IMR-90 (cell line): ENCODE results near the gene KDM2A. TPM values are rescaled to one million over a fixed set of nuclear protein-coding genes. Genes with fewer than 3 reads are reported as not detected.

ENCODE experiments used
- ATAC-seq: fragments of 200-7000 bp; cut with Tn5 transposase; 2 replicates; pipeline ENCODE4 v1.9.1; 2020; ENCODE audit warnings: low read depth, mild to moderate bottlenecking, moderate library complexity
- BruUV-seq: library from RNA; stranded (reverse); fragments of 400-500 nt; replicated peaks from 2 replicates; lab custom pipeline; 2021; lab: Mats Ljungman, UMichigan
- CTCF ChIA-PET: fragments of 300-600 bp; formaldehyde crosslinking; extraction: SDS; loops from one replicate; lab custom pipeline; 2021; ENCODE audit warnings: antibody characterized with exemption; lab: Yijun Ruan, JAX
- POLR2A ChIA-PET: fragments of 300-600 bp; sonication (Branson Sonifier 250); formaldehyde crosslinking; loops from one replicate; lab custom pipeline; 2022; ENCODE audit warnings: antibody characterized with exemption; ENCODE audit not compliant: unreplicated experiment; lab: Charles Lee
- DNase-seq: peaks from one replicate; pipeline ENCODE4 v3.0.0; 2013
- H2AFZ ChIP-seq: replicated peaks from 2 replicates; pipeline ENCODE3; 2013; ENCODE audit warnings: low read length, mild to moderate bottlenecking; ENCODE audit not compliant: poor library complexity
- H2AK5ac ChIP-seq: 2 replicates; pipeline ENCODE4 v1.6.1; 2013; ENCODE audit warnings: low read depth, low read length, inconsistent platforms
- H2AK9ac ChIP-seq: replicated peaks from 2 replicates; pipeline ENCODE3; 2013; ENCODE audit warnings: mild to moderate bottlenecking, low read depth, low read length, moderate library complexity; ENCODE audit not compliant: poor library complexity
- H2BK120ac ChIP-seq: 2 replicates; pipeline ENCODE4 v1.6.1; 2013; ENCODE audit warnings: low read depth, low read length, inconsistent platforms
- H2BK15ac ChIP-seq: 3 replicates; pipeline ENCODE4 v1.6.1; 2013; ENCODE audit warnings: low read depth, low read length, inconsistent platforms
- H2BK20ac ChIP-seq: 2 replicates; pipeline ENCODE4 v1.6.1; 2013; ENCODE audit warnings: low read depth, mild to moderate bottlenecking, inconsistent platforms, low read length, moderate library complexity
- H2BK5ac ChIP-seq: 2 replicates; pipeline ENCODE4 v1.6.1; 2013; ENCODE audit warnings: mild to moderate bottlenecking, low read depth, low read length, inconsistent platforms; ENCODE audit not compliant: poor library complexity, severe bottlenecking
- H3K14ac ChIP-seq: replicated peaks from 2 replicates; pipeline ENCODE4 v1.6.1; 2013; ENCODE audit warnings: low read depth, low read length, inconsistent platforms
- H3K18ac ChIP-seq: 2 replicates; pipeline ENCODE4 v1.6.1; 2013; ENCODE audit warnings: low read depth, low read length, control low read depth
- H3K23ac ChIP-seq: 2 replicates; pipeline ENCODE4 v1.6.1; 2013; ENCODE audit warnings: low read depth, low read length, inconsistent platforms
- H3K27ac ChIP-seq: 2 replicates; pipeline ENCODE4 v1.5.1; 2013; ENCODE audit warnings: mild to moderate bottlenecking, control low read depth, low read length; ENCODE audit not compliant: insufficient read depth
- H3K27me3 ChIP-seq: 2 replicates; pipeline ENCODE4 v1.6.1; 2013; ENCODE audit warnings: low read length; ENCODE audit not compliant: control insufficient read depth, insufficient read depth
- H3K36me3 ChIP-seq: 2 replicates; pipeline ENCODE4 v1.6.1; 2013; ENCODE audit warnings: low read length, mixed read lengths; ENCODE audit not compliant: control insufficient read depth, insufficient read depth
- H3K4ac ChIP-seq: 2 replicates; pipeline ENCODE4 v1.6.1; 2013; ENCODE audit warnings: low read depth, low read length, inconsistent platforms
- H3K4me1 ChIP-seq: 2 replicates; pipeline ENCODE4 v1.6.1; 2013; ENCODE audit warnings: low read length, mixed read lengths; ENCODE audit not compliant: control insufficient read depth, insufficient read depth
- H3K4me2 ChIP-seq: 2 replicates; pipeline ENCODE4 v1.6.1; 2013; ENCODE audit warnings: low read depth, mild to moderate bottlenecking, control low read depth, low read length, moderate library complexity
- H3K4me3 ChIP-seq: 2 replicates; pipeline ENCODE4 v1.5.1; 2013; ENCODE audit warnings: low read depth, mild to moderate bottlenecking, control low read depth, low read length, moderate library complexity; ENCODE audit not compliant: insufficient read depth
- H3K56ac ChIP-seq: 2 replicates; pipeline ENCODE4 v1.6.1; 2013; ENCODE audit warnings: low read length, inconsistent platforms; ENCODE audit not compliant: insufficient read depth; ENCODE audit errors: extremely low read depth
- H3K79me1 ChIP-seq, 2 experiments: 2 replicates each; pipeline ENCODE4 v1.6.1; 2013; ENCODE audit warnings: low read length in 2 of 2, inconsistent platforms in 1 of 2, low read depth in 1 of 2
- H3K9ac ChIP-seq: 2 replicates; pipeline ENCODE4 v1.6.1; 2013; ENCODE audit warnings: low read depth, low read length, control low read depth
- H3K9me1 ChIP-seq: 2 replicates; pipeline ENCODE4 v1.6.1; 2013; ENCODE audit warnings: low read length, inconsistent platforms; ENCODE audit not compliant: insufficient read depth
- H3K9me3 ChIP-seq: 2 replicates; pipeline ENCODE4 v1.6.1; 2013; ENCODE audit warnings: low read length; ENCODE audit not compliant: control insufficient read depth, insufficient read depth
- H4K20me1 ChIP-seq: 2 replicates; pipeline ENCODE4 v1.6.1; 2013; ENCODE audit warnings: low read length, inconsistent platforms; ENCODE audit not compliant: insufficient read depth
- H4K5ac ChIP-seq: 2 replicates; pipeline ENCODE4 v1.6.1; 2013; ENCODE audit warnings: mild to moderate bottlenecking, low read depth, low read length, control low read depth
- H4K8ac ChIP-seq, 2 experiments: 2 replicates each; pipeline ENCODE4 v1.6.1; 2013; ENCODE audit warnings: low read depth in 2 of 2, low read length in 2 of 2, control low read depth in 1 of 2, inconsistent platforms in 1 of 2
- H4K91ac ChIP-seq: 2 replicates; pipeline ENCODE4 v1.6.1; 2013; ENCODE audit warnings: low read depth, low read length, inconsistent platforms; ENCODE audit not compliant: insufficient read depth
- BHLHE40 ChIP-seq: fragments of 150-350 bp; IDR thresholded peaks from 2 replicates; pipeline ENCODE4 v1.6.1; 2016; ENCODE audit warnings: mild to moderate bottlenecking, low read depth, low read length
- CEBPB ChIP-seq: IDR thresholded peaks from 2 replicates; pipeline ENCODE4 v1.6.1; 2012; ENCODE audit warnings: low read depth, low read length, improper control_type of control experiment
- CHD1 ChIP-seq: IDR thresholded peaks from 2 replicates; pipeline ENCODE4 v1.6.1; 2012; ENCODE audit warnings: low read depth, low read length, improper control_type of control experiment
- FOS ChIP-seq: fragments of 150-350 bp; IDR thresholded peaks from 2 replicates; pipeline ENCODE4 v1.6.1; 2016; ENCODE audit warnings: low read depth, low read length
- MAFK ChIP-seq: IDR thresholded peaks from 2 replicates; pipeline ENCODE4 v1.6.1; 2012; ENCODE audit warnings: low read depth, low read length, improper control_type of control experiment
- MAZ ChIP-seq: IDR thresholded peaks from 2 replicates; pipeline ENCODE4 v1.6.1; 2012; ENCODE audit warnings: low read depth, mild to moderate bottlenecking, low read length, improper control_type of control experiment, moderate library complexity, borderline replicate concordance
- MXI1 ChIP-seq: IDR thresholded peaks from 2 replicates; pipeline ENCODE4 v1.6.1; 2012; ENCODE audit warnings: low read depth, mild to moderate bottlenecking, low read length, moderate library complexity, borderline replicate concordance
- NFE2L2 ChIP-seq: fragments of 150-350 bp; IDR thresholded peaks from 2 replicates; pipeline ENCODE4 v1.6.1; 2016; ENCODE audit warnings: low read depth, mild to moderate bottlenecking, low read length
- POLR2A ChIP-seq: IDR thresholded peaks from 2 replicates; pipeline ENCODE4 v1.6.1; 2012; ENCODE audit warnings: mild to moderate bottlenecking, low read depth, low read length
- RAD21 ChIP-seq: IDR thresholded peaks from 2 replicates; pipeline ENCODE4 v1.6.1; 2012; ENCODE audit warnings: low read length, improper control_type of control experiment
- RCOR1 ChIP-seq: IDR thresholded peaks from 2 replicates; pipeline ENCODE4 v1.6.1; 2012; ENCODE audit warnings: mild to moderate bottlenecking, low read length, improper control_type of control experiment; ENCODE audit not compliant: insufficient replicate concordance
- RFX5 ChIP-seq: IDR thresholded peaks from 2 replicates; pipeline ENCODE4 v1.8.0; 2012; ENCODE audit warnings: low read depth, mild to moderate bottlenecking, low read length, moderate library complexity
- SMC3 ChIP-seq: fragments of 150-350 bp; IDR thresholded peaks from 2 replicates; pipeline ENCODE4 v1.6.1; 2016; ENCODE audit warnings: low read depth, mild to moderate bottlenecking, antibody characterized with exemption, low read length, moderate library complexity
- WGBS, 2 experiments: methylation state at CpG; one replicate each; pipeline versions ENCODE4 v1.1.5 to v1.1.7; 2013; ENCODE audit warnings: missing lambda C conversion rate in 2 of 2; ENCODE audit not compliant: insufficient read length in 1 of 2; ENCODE audit errors: extremely low coverage in 2 of 2; 5-methylcytosine and 5-hydroxymethylcytosine counted together
- dilution Hi-C: fragments of 300-500 bp; cut with HindIII; formaldehyde crosslinking; loops from one replicate; pipeline ENCODE4 v1.14.3; 2018; ENCODE audit warnings: low sequenced_read_pairs; ENCODE audit not compliant: unreplicated experiment
- in situ Hi-C: fragments of 300-500 bp; cut with MboI; formaldehyde crosslinking; loops from 3 replicates; pipeline ENCODE4 v1.14.3; 2019; ENCODE audit warnings: low sequenced_read_pairs, inconsistent platforms, mixed read lengths
- intact Hi-C: fragments of 100-400 bp; cut with micrococcal nuclease; formaldehyde crosslinking; loops from 2 replicates; pipeline ENCODE4 v1.10.0; 2022
- polyA plus RNA-seq, 3 experiments: library from polyadenylated mRNA; depleted of rRNA; stranded (reverse); fragments of >200 nt; gene quantifications; 2 replicates each; pipeline ENCODE4 v1.2.3, GENCODE V29; 2012; ENCODE audit warnings: low replicate concordance in 1 of 3
- total RNA-seq: library from RNA; depleted of rRNA; stranded (reverse); fragments of >200 nt; gene quantifications from 2 replicates; pipeline ENCODE4 v1.2.3, GENCODE V29; 2012
- TF ChIP-seq, protein P1 (sequence below): fragments of 150-350 bp; IDR thresholded peaks from 2 replicates; pipeline ENCODE4 v1.6.1; 2017; ENCODE audit warnings: mild to moderate bottlenecking, antibody characterized with exemption, low read length, low read depth
- TF ChIP-seq, protein P2 (sequence below): conservative IDR thresholded peaks from 2 replicates; pipeline ENCODE4 v1.5.1; 2012; ENCODE audit warnings: mild to moderate bottlenecking, low read depth, low read length, improper control_type of control experiment

The KDM2A gene
- total and polyA plus RNA-seq, 2 of the 4 experiments (the other 2 are of a cell fraction) = 26.7 to 42.6 TPM

- POLR2A ChIA-PET = no interaction called here
- no peak overlapping the region for H4K5ac ChIP-seq
- H2BK15ac ChIP-seq = no peak overlapping the region
- H3K36me3 ChIP-seq = peaks cover 40% of the 10 kb centered on the region
- dilution Hi-C loops = no loop called here
- BruUV-seq = no TSS peak
- WGBS, 2 experiments = 100% methylated on average over 8 of the region's 29 CpGs; no CpG with 5 or more reads in 1 of the 2 experiments
- in situ Hi-C loops = no loop called here
- no peak overlapping the region for H4K8ac ChIP-seq
- H3K4me2 ChIP-seq = no peak overlapping the region
- H2AFZ ChIP-seq = no peak overlapping the region
- intact Hi-C loops = no loop called here
- no peak overlapping the region for H4K91ac ChIP-seq
- no peak overlapping the region for H3K9ac ChIP-seq
- H3K79me1 ChIP-seq = peaks cover 6 to 48% of the 10 kb centered on the region in 2 experiments
- no peak overlapping the region for H3K27ac ChIP-seq
- no peak overlapping the region for H2BK5ac ChIP-seq
- H3K4ac ChIP-seq = no peak overlapping the region
- peaks cover 15% of the 10 kb centered on the region for H3K4me1 ChIP-seq
- H2BK20ac ChIP-seq = no peak overlapping the region
- H3K9me1 ChIP-seq = peaks cover 3% of the 10 kb centered on the region
- no peak for ATAC-seq
- TF ChIP-seq RCOR1 = no peak
- TF ChIP-seq, protein P1, sequence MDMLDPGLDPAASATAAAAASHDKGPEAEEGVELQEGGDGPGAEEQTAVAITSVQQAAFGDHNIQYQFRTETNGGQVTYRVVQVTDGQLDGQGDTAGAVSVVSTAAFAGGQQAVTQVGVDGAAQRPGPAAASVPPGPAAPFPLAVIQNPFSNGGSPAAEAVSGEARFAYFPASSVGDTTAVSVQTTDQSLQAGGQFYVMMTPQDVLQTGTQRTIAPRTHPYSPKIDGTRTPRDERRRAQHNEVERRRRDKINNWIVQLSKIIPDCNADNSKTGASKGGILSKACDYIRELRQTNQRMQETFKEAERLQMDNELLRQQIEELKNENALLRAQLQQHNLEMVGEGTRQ = no peak
- TF ChIP-seq CEBPB = no peak
- TF ChIP-seq FOS = no peak
- no peak for TF ChIP-seq MAZ
- TF ChIP-seq NFE2L2 = no peak
- TF ChIP-seq BHLHE40 = no peak
- no peak for TF ChIP-seq MXI1
- TF ChIP-seq RAD21 = no peak
- TF ChIP-seq RFX5 = no peak
- no peak for TF ChIP-seq CHD1
- no peak for TF ChIP-seq SMC3
- no peak for TF ChIP-seq MAFK
- TF ChIP-seq, protein P2, sequence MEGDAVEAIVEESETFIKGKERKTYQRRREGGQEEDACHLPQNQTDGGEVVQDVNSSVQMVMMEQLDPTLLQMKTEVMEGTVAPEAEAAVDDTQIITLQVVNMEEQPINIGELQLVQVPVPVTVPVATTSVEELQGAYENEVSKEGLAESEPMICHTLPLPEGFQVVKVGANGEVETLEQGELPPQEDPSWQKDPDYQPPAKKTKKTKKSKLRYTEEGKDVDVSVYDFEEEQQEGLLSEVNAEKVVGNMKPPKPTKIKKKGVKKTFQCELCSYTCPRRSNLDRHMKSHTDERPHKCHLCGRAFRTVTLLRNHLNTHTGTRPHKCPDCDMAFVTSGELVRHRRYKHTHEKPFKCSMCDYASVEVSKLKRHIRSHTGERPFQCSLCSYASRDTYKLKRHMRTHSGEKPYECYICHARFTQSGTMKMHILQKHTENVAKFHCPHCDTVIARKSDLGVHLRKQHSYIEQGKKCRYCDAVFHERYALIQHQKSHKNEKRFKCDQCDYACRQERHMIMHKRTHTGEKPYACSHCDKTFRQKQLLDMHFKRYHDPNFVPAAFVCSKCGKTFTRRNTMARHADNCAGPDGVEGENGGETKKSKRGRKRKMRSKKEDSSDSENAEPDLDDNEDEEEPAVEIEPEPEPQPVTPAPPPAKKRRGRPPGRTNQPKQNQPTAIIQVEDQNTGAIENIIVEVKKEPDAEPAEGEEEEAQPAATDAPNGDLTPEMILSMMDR = no peak
- no peak for TF ChIP-seq POLR2A
- no peak overlapping the region for H3K23ac ChIP-seq
- DNase-seq = no peak
- peaks cover 2% of the 10 kb centered on the region; the same call in 1 of the 2 replicates for H3K9me3 ChIP-seq
- H2AK9ac ChIP-seq = peak overlapping the region; percentile 42
- no peak overlapping the region for H2AK5ac ChIP-seq
- no peak overlapping the region for H3K14ac ChIP-seq
- CTCF ChIA-PET = no interaction called here
- no peaks in the 10 kb centered on the region for H3K27me3 ChIP-seq
- no peak overlapping the region for H3K4me3 ChIP-seq
- no peak overlapping the region for H2BK120ac ChIP-seq
- no peak overlapping the region for H3K56ac ChIP-seq
- no peak overlapping the region for H3K18ac ChIP-seq
- H4K20me1 ChIP-seq = peaks cover 4% of the 10 kb centered on the region
Observed at GRCh38 chr11:67299471-67300191, 180.6 kb downstream of the KDM2A start.
